Mucosa of descending colon (tissue), 3 donors: ENCODE measurements around the gene ARF1. TPM values are rescaled to one million over a fixed set of nuclear protein-coding genes. Genes with fewer than 3 reads are reported as not detected.
A peak's percentile ranks its signal among the peaks of the same experiment; 100 is the strongest.

Experiments used
- ATAC-seq: fragments of 200-7000 bp; cut with Tn5 transposase; one replicate; pipeline ENCODE4 v1.9.1; 2020; ENCODE audit warnings: mild to moderate bottlenecking, moderate library complexity
- DNase-seq, 3 donors: peaks; one replicate each; pipeline ENCODE4 v3.0.0-alpha.2; 2020
- H3K36me3 ChIP-seq: fragments of 200-600 bp; one replicate; pipeline ENCODE4 v1.8.0; 2021; ENCODE audit warnings: low read depth, mild to moderate bottlenecking
- H3K4me1 ChIP-seq: fragments of 200-600 bp; one replicate; pipeline ENCODE4 v1.8.0; 2021; ENCODE audit warnings: low read depth, mild to moderate bottlenecking
- H3K4me3 ChIP-seq: fragments of 200-600 bp; one replicate; pipeline ENCODE4 v1.8.0; 2021; ENCODE audit warnings: mild to moderate bottlenecking
- H3K9me3 ChIP-seq: fragments of 200-600 bp; one replicate; pipeline ENCODE4 v1.8.0; 2021; ENCODE audit warnings: mild to moderate bottlenecking
- CTCF ChIP-seq: fragments of 200-600 bp; IDR thresholded peaks from one replicate; pipeline ENCODE4 v1.8.0; 2022; ENCODE audit warnings: antibody characterized with exemption, mild to moderate bottlenecking
- intact Hi-C, 2 donors: fragments of 100-400 bp; cut with DNase I in 1 of 2; cut with micrococcal nuclease in 1 of 2; formaldehyde crosslinking; loops; one replicate each; pipeline versions ENCODE4 v1.11.0 to v1.11.1; 2022; cut with DNase I, micrococcal nuclease
- total RNA-seq, 3 donors: library from RNA; stranded (reverse); fragmentation: NEBNext Ultra II Directional in 2 of 3; extraction: Animal tissue kit (Norgen Biotek cat#: 25700) in 2 of 3; gene quantifications; one replicate each; pipeline versions ENCODE4 v1.2.1 to v1.2.4, GENCODE V29; 2021 to 2023
- donor health status: DM: no; HTN: no; CAD: no; lungs with moderate emphysema.
- donor health status: DM: no; HTN: no; CAD: no.
- donor health status: DM: no; HTN: yes; CAD: no.

ARF1 gene
- total RNA-seq, 3 donors from 2014 or later: 339 to 490 (median 479) TPM

- no peak for DNase-seq
- no peaks in the 10 kb centered on the region for H3K36me3 ChIP-seq
- TF ChIP-seq CTCF: no peak
- H3K4me1 ChIP-seq: peaks cover 69% of the 10 kb centered on the region
- intact Hi-C loops: no loop called here
- peaks cover 6% of the 10 kb centered on the region for H3K9me3 ChIP-seq
- H3K4me3 ChIP-seq: no peak overlapping the region
- ATAC-seq: no peak
These were observed 7.2 kb downstream of the ARF1 start for GRCh38 chr1:228089519-228090380.

- peaks cover 65% of the 10 kb centered on the region for H3K4me1 ChIP-seq
- DNase-seq (no peak), ATAC-seq (peak; percentile 23)
- no peak overlapping the region for H3K4me3 ChIP-seq
- H3K36me3 ChIP-seq: no peaks in the 10 kb centered on the region
- TF ChIP-seq CTCF: no peak
- peaks cover 8% of the 10 kb centered on the region for H3K9me3 ChIP-seq
- intact Hi-C loops: no loop called here
These were observed 8.1 kb downstream of the ARF1 start for GRCh38 chr1:228090613-228091081.

GRCh38 chr1:228091084-228091483 is 8.6 kb downstream of the ARF1 start:
- TF ChIP-seq CTCF: no peak
- H3K36me3 ChIP-seq: no peaks in the 10 kb centered on the region
- DNase-seq (no peak), ATAC-seq (no peak)
- H3K9me3 ChIP-seq: peaks cover 8% of the 10 kb centered on the region
- intact Hi-C loops: no loop called here
- H3K4me3 ChIP-seq: no peak overlapping the region
- peaks cover 62% of the 10 kb centered on the region for H3K4me1 ChIP-seq

GRCh38 chr1:228092342-228093049 is 10.0 kb downstream of the ARF1 start:
- Histone ChIP-seq H3K36me3 (no peaks in the 10 kb centered on the region), H3K4me1 (peaks cover 52% of the 10 kb centered on the region), H3K9me3 (peaks cover 8% of the 10 kb centered on the region), H3K4me3 (no peak overlapping the region)
- intact Hi-C loops: no loop called here
- ATAC-seq (no peak), DNase-seq (no peak)
- TF ChIP-seq CTCF: no peak

- H3K36me3 ChIP-seq: peaks cover 4% of the 10 kb centered on the region
- no peak for DNase-seq
- TF ChIP-seq CTCF: no peak
These were observed 10.8 kb downstream of the ARF1 start for GRCh38 chr1:228093050-228093906.

More at GRCh38 chr1:228093050-228093906, 10.8 kb downstream of the ARF1 start:
- Histone ChIP-seq H3K9me3 (peaks cover 8% of the 10 kb centered on the region), H3K4me1 (peaks cover 44% of the 10 kb centered on the region), H3K4me3 (no peak overlapping the region)
- intact Hi-C loops: no loop called here
- ATAC-seq: no peak
